Limb (tissue), 2 donors: ENCODE data around the gene ITCH.
"Not testable (repeated sequence)": the region's sequence is repeated elsewhere in the genome, so short reads cannot be mapped to it uniquely, and the experiment has no call there.

Experiments used
- DNase-seq, 2 donors: peaks; one replicate each; pipeline ENCODE4 v3.0.0-alpha.2; 2016; ENCODE audit errors: extremely low spot score in 2 of 2

ITCH gene

DNA sequence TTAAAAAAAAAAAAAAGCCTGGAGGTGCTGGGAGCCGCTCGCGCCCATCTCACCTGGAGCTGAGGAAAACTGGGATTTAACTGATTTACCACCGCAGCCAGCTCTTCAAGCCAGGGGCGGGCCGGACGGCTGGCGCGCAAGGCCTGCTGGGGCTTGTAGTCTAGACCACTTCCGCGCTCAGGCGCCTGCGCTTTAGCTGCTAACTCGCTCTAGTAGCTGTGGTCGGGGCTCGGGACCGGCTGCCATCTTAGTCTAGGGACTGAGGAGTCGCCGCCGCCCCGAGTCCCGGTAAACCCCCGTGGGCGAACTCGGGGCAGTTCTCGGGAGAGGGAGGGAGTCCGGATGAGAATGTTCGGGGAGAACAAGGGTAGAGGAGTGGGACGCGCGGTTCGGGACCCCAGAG lies at the start of gene ITCH:
ITCH (plus strand) TSS at position 212 of the 403 bp plus-strand sequence. CDS start 30,539 bp downstream, outside the sequence.
- peak; percentile 94 for DNase-seq

DNA sequence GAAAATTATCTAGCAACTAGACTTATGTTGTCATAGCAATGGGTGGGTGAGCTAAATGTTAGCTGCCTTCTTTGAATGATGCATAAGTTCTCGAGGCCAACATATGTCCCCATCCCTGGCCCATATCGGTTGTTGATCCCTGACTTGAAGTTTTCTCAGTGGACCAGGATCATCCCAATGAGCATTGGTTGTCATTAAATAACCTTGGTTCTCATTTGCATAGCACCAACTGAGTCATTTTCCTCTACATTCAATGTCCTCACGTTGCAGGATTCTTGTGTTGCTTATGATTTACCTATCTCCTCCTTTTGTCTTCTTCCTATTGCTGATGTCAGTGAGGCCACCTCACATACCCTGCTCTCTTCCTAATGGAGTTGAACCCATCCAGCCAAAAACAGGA lies 47.8 kb upstream of the ITCH start:
- no peak for DNase-seq

DNA sequence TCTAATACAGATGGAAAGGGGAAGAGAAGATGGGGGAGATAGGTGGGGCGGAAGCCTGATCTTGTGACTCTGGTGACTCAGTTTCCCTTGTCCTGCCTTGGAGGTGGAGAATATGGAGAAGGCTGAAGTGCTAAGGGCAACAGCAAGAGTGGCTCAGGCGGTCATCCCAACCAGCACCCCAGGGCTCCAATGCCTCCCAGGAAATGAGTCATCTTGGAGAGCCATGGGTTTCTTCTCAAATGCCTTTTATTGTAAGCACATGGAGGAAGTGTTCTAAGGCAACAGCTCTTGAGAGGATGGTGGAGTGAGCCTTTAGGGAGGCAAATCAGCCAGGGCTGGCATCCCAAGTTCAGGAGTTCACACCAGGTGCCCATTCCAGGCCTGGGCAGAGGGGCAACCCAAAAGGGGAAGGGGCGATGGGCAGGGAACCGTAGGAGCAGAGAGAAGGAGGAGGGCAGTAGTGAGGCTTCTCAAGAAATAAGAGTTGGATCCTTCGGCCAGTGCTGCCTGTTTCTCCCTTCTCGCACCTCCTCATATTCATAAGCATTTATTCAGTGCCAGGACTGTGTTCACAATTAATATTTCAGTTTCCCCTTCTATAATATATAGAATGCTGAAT lies 46.8 kb upstream of the ITCH start:
- DNase-seq, result no peak

DNA sequence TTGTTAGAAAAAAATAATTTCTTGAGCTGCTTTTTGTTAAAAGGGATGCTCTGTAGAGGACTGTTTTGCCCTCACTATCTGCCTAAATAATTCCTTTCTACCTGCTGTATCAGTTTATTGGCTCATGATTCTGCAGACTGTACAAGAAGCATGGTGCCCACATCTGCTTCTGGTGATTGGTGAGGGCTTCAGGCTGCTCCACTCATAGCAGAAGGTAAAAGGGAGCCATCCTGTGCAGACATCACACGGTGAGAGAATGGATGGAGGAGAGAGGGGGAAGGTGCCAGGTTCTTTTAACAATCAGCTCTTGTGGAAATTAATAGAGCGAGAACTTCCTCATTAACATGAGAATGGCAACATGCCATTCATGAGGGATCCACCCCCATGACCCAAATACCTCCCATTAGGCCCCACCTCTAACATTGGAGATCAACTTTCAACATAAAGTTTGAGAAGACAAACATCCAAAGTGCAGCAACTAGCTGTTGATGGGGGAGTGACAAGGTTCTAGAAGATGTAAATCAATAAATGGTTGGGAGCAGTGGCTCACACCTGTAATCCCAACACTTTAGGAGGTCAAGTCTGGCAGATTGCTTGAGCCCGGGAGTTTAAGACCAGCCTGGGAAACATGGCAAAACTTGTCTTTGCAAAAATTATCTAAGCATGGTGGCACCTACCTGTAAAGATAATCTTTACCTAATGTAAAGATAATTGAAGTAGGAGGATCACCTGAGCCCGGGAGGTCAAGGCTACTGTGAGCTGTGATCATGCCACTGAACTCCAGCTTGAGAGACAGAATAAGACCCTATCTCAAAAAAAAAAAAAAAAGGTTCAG lies 44.2 kb upstream of the ITCH start:
- DNase-seq, result no peak

- no peak for DNase-seq
Observed at GRCh38 chr20:34320861-34321260, 42.2 kb upstream of the ITCH start.

DNA sequence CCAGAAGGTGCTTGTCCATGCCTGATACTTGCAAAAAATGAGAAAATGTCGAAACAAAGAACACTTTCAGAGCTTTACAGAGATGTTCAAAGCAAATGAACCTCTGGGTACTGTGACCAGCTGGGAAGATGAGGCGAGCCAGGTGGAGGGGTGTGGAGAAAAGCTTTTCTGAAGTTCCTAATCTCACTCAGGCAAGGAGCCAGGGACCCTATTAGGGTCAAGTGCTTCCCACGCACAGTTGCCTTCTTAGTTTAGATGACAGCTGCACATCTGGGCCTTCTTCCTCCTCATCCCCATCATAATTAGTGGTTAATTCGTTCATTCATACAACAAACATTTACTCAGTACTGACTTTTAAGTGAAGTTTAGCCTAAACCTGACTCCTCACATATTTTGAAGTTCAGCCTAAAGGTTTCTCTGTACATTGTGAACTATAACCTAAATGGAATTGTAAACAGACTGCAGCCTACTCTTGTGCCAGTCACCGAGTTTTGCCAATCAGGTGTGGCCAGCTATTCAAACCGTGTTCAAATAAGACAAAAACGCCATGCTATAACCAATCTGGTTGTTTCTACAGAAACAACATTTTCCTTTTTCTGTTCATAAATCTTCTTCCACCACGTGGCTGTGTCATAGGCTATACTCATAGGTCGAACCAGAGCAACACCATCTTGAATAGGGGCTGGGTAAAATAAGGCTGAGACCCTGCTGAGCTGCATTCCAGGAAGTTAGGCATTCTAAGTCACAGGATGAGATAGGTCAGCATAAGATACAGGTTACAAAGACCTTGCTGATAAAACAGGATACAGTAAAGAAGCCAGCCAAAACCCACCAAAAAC lies 40.6 kb upstream of the ITCH start:
- DNase-seq, result no peak

GRCh38 chr20:34324541-34324940 lies 38.5 kb upstream of the ITCH start:
- no peak for DNase-seq

- DNase-seq, result not testable (repeated sequence)
Observed at GRCh38 chr20:34328207-34328606, 34.9 kb upstream of the ITCH start.

DNA sequence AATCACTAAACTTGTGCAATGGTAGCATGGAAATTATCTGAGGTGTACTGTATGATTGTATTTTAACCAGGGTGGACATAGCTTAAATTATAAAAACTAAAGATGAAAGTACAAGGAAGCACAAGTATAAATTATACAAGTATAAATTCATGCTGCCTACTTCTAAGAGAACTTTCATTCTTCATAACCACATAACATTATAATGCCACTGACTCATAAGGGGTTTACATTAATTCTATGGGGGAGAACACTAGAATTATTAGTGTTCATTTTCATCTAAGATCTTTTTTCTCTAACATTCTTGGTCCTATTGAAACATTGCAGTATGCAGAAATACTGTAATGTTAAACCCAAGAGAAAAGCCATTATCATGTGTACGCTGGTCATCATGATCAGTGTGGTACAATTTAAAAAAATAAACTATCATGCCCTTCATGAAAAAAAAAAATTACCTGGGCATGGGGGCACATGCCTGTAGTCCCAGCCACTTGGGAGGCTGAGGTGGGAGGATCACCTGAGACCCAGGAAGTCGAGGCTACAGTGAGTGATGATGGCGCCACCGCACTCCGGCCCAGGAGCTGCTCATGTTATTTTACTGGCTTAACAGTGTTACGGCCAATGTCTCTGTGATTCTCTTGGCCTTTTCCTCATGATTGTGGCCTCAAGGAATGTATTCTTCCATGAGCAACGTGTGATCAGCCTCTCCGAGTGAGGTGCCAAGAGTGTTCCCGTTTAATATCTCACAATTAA lies 34.0 kb upstream of the ITCH start:
- no peak for DNase-seq

DNA sequence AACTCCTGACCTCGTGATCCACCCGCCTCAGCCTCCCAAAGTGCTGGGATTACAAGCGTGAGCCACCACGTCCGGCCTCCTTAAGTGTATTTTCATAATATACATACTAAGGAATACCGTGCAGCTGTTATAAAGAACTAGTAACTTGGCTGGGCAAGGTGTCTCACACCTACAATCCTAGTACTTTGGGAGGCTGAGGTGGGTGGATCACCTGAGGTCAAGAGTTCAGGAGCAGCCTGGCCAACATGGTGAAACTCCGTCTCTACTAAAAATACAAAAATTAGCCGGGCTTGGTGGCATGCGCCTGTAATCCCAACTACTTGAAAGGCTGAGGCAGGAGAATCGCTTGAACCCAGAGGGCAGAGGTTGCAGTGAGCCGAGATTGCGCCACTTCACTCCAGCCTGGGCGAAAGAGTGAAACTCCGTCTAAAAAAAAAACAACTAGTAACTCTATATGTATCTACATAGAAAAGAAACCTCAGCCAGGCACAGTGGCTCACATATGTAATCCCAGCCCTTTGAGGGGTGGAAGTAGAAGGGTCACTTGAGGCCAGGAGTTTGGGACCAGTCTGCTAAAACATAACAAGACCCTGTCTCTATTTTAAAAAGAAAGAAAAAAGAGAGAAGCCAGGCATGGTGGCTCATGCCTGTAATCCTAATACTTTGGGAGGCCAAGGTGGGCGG lies 32.1 kb upstream of the ITCH start:
- not testable (repeated sequence) for DNase-seq

GRCh38 chr20:34331838-34332237 lies 31.2 kb upstream of the ITCH start:
- no peak for DNase-seq

- no peak for DNase-seq
Observed at GRCh38 chr20:34332262-34332920, 30.7 kb upstream of the ITCH start.

GRCh38 chr20:34333786-34334185 lies 29.3 kb upstream of the ITCH start:
- DNase-seq, result no peak

- peak in 1 of 2 donors; percentile 52 for DNase-seq
Observed at GRCh38 chr20:34334654-34335407, 28.2 kb upstream of the ITCH start.

DNA sequence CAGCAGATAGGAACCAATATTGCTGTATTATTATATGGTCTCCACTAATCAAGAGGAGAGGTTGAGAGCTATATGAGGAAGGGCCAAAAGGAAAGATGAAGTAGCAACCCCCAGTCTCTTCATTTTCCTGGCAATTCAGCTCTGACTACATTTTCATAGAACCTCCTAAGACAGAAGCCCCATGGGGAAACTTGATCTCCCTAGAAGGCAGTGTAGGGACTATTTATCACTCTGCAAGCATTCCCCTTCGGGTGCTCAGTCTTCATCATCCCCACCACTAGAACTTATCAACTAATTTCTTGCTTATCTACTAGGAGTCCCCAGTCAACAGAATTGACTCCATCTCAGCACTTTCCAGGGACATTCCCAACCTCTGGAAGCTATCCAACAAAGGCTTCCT lies 25.5 kb upstream of the ITCH start:
- DNase-seq, result no peak

DNA sequence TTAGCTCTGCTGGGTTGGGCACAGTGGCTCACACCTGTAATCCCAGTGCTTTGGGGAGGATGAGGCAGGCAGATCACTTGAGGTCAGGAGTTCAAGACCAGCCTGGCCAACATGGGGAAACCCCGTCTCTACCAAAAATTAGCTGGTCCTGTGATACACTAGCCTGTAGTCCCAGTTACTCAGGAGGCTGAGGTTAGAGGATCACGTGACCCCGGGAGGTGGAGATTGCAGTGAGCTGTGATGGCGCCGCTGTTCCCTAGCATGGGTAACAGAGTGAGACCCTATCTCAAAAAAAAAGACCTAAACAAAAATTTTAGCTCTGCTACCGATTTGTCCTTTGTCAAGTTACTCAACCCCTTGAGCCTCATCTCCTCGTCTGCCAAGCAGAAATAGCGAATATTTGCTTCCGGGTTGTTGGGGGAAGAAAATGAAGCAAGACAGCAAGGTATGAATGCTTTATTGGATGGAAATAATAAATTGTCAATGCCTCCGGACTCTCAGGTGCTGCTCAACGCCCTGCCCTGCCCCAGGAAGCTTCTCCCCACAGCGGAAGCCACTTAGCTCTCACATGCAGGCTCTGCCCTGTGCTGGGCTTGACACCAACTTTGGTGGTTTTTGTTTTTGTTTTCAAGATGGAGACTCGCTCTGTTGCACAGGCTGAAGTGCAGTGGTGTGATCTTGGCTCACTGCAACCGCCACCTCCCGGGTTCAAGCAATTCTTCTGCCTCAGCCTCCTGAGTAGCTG lies 24.9 kb upstream of the ITCH start:
- no peak for DNase-seq

GRCh38 chr20:34340726-34341125 lies 22.3 kb upstream of the ITCH start:
- DNase-seq, result not testable (repeated sequence)

- DNase-seq, result not testable (repeated sequence)
Observed at GRCh38 chr20:34341199-34341598, 21.9 kb upstream of the ITCH start.
